ENCODE measurements around the gene ARL16.

ARL16 gene, protein sequence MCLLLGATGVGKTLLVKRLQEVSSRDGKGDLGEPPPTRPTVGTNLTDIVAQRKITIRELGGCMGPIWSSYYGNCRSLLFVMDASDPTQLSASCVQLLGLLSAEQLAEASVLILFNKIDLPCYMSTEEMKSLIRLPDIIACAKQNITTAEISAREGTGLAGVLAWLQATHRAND

GRCh38 chr17:81683584-81684441 lies at the start of gene ARL16, which contains the start of gene HGS:
Gene ARL16, minus strand, starts transcription at chr17:81683797. Its CDS starts 44 bp downstream, at chr17:81683753.
Gene HGS, plus strand, starts transcription at chr17:81684011. Its CDS starts 56 bp downstream, at chr17:81684067.
- peak within 1 kb of the TSS; percentile 97 for H3K4me3 ChIP-seq (ENCODE audit: low read depth, low read length)
- peak; percentile 97 for DNase-seq (ENCODE audit: low read depth)

DNA sequence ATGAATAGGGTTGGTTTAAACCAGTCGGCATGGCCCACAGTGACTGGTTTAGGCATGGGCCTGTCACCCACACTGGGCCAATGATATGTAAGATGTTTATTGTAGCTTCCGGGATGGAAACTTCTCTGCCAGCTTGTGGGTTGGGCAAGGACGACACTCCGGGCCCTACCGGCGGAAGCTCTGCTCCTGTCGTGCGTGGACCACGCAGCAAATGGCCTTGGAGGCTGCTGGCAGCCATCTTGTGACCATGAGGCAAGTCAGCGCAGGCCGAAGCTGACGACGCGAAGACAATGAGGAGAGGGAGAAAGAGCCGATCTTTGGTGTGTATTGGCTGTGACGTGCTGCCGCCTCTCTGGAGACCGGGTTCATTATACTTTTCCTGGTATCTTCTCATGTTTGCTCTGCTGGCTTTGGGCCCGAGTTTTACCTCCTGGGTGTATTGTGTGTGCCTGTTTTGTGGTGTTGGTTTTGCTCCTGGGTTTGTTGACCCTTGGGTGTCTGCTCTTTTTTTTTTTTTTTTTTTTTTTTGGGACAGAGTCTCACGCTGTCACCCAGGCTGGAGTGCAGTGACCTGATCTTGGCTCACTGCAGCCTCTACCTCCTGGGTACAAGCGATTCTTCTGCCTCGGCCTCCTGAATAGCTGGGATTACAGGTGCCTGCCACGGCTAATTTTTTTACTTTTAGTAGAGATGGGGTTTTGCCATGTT lies 43.9 kb upstream of the ARL16 start:
- DNase-seq (ENCODE audit: low read depth), result no peak

GRCh38 chr17:81726004-81726403 lies 42.4 kb upstream of the ARL16 start:
- DNase-seq (ENCODE audit: low read depth), result no peak
- no peak overlapping the region for H3K4me3 ChIP-seq (ENCODE audit: low read depth, low read length)

More for the DNA sequence above, 43.9 kb upstream of the ARL16 start:
- no peak overlapping the region for H3K4me3 ChIP-seq (ENCODE audit: low read depth, low read length)

- no peak for DNase-seq (ENCODE audit: low read depth)
- no peak overlapping the region for H3K4me3 ChIP-seq (ENCODE audit: low read depth, low read length)
These were observed 41.8 kb upstream of the ARL16 start for GRCh38 chr17:81725439-81725838.

DNA sequence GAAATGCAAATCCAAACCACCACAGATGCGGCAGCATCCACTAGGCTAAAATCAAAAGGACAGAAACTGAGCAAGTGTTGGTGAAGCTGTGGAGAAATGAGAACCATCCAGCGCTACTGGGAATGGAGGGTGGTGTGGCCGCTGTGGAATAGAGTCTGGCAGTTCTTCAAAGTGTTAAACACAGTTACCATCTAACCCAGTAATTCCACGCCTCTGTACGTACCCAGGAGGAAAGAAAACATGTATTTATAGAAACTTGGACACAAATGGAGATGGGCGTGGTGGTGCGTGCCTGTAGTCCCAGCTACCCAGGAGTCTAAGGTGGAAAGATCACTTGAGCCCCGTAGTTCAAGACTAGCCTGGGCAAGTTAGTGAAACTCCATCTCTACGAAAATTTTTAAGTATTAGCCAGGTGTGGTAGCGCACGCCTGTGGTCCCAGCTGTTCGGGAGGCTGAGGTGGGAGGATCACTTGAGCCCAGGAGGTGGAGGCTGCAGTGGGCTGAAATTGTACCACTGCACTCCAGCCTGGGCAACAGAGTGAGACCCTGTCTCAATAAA lies 40.1 kb upstream of the ARL16 start:
- no peak overlapping the region for H3K4me3 ChIP-seq (ENCODE audit: low read depth, low read length)
- no peak for DNase-seq (ENCODE audit: low read depth)

- no peak overlapping the region for H3K4me3 ChIP-seq (ENCODE audit: low read depth, low read length)
- DNase-seq (ENCODE audit: low read depth), result no peak
These were observed 38.9 kb upstream of the ARL16 start for GRCh38 chr17:81722184-81723120.

DNA sequence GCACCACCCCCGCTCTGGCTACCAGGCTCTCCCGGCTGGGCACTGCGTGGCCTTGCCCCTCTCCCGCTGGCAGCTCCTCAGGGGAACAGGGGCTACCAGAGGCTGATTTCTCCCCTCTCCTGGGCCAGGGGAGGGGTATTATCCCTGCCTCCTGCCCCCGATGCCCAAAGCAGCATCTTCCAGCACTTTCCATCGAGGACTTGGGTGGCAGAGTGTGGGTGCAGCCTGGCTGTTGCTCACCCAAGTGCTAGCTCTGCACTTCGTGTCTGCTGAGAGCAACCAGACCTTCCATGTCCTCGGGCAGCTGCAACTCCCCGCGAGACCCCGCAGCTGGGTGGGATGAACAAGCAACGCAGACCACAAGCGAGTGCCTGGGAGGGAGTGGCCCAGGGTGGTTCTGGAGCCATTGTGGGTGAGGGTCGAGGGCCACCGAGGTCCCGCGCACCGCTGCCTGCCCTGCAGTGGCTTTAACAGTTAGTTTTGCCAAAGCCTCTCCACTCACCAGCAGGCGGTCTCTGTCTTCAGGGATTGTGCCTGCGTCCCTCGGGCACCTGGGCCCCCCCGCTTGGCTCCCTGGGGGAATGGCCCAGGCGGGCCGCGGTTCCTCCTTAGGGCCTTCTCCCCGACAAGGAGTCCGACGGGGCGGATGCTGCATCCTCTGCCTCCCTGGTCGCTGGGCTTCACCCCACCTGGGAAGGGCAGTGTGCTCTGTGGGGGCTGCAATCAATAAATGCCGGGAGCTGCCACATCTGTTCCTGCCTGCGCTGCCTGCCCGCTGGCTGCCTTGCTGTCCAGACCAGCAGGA lies 36.9 kb upstream of the ARL16 start:
- no peak overlapping the region for H3K4me3 ChIP-seq (ENCODE audit: low read depth, low read length)

DNA sequence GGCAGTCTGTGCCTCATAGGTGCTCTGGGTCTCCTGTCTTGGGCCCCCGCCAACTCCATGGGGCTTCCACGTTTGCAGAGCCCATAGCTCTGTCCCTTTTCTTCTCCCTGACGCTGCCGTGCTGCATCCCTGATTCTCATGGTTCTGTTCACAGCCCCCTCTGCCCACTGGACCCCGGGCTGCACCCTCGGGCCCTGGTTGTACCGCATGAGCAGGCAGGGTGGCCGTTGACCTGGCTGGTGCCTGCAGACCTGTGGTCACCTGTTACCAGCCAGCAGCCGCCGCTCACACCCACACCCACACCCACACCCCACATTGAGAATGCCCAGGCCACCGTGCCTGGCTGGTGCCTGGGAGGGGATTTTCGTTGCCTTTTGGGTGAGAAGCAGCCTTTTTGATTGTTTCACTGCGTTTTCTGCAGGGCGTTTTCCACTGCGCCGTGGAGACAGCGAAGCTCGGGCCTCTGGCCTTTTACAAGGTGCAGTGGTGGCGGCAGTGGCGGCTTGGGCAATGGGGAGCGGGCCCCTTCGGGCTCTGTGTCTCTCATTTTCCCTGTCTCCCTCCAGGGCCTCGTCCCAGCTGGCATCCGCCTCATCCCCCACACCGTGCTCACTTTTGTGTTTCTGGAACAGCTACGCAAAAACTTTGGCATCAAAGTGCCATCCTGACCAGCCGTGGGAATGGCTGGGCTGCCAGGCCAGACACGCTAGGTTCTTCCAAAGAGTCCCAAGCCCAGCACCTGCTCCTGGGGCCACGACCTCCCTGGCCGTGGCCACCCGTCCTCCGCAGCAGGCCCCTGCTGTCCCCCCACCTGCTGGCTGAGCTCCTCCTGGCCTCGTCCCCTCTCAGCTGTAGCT lies 36.0 kb upstream of the ARL16 start:
- no peak overlapping the region for H3K4me3 ChIP-seq (ENCODE audit: low read depth, low read length)
- no peak for DNase-seq (ENCODE audit: low read depth)

More for the DNA sequence above, 36.9 kb upstream of the ARL16 start:
- no peak for DNase-seq (ENCODE audit: low read depth)

DNA sequence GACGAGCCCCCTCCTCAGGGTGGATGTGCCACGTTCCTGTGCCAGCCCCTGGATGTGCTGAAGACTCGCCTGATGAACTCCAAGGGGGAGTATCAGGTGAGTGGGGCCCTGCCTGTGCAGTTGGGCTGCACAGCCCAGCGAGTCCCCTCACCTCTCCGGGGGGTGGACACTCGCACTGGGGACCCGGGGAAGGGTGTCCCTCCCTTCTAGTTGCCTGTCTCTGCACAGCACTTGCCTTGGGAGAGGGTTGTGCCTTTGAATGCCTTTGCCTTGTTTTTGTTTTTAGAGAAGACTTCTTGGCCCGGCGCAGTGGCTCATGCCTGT lies 34.1 kb upstream of the ARL16 start:
- no peak for DNase-seq (ENCODE audit: low read depth)
- H3K4me3 ChIP-seq (ENCODE audit: low read depth, low read length), result no peak overlapping the region

DNA sequence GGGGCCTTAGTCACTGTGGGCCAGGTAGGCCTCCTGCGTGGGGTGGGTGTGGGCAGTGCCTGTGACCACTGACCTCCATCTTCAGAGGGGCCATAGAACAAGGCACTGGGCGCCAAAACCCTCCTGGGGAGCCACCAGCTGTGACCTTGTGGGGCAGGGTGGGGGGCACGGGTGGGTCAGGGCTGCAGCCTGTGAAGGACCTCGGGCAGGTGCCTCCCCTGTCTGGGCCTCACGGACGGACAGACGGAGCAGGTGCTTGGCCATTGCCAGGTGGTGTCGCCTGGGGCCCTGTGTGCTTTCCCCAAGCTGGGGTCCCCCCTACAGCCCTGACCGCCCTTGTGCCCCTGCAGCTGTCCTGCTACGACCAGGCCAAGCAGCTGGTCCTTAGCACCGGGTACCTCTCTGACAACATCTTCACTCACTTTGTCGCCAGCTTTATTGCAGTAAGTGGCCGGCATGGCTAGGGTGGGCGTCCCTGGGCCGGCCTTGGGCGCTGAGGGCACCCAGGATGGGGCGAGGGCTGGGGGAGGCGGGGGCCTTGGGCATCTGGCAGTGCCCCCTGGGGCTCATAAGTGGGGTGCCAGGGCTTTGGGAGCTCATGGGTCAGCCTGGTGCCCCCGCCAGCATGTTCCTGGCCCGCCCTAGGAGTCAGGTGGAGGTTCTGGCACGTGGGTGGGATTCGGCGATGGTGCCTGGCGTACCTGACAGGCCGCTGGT lies 33.6 kb upstream of the ARL16 start:
- DNase-seq (ENCODE audit: low read depth), result no peak
- H3K4me3 ChIP-seq (ENCODE audit: low read depth, low read length), result no peak overlapping the region

- no peak overlapping the region for H3K4me3 ChIP-seq (ENCODE audit: low read depth, low read length)
These were observed 33.0 kb upstream of the ARL16 start for GRCh38 chr17:81716674-81716996.

DNA sequence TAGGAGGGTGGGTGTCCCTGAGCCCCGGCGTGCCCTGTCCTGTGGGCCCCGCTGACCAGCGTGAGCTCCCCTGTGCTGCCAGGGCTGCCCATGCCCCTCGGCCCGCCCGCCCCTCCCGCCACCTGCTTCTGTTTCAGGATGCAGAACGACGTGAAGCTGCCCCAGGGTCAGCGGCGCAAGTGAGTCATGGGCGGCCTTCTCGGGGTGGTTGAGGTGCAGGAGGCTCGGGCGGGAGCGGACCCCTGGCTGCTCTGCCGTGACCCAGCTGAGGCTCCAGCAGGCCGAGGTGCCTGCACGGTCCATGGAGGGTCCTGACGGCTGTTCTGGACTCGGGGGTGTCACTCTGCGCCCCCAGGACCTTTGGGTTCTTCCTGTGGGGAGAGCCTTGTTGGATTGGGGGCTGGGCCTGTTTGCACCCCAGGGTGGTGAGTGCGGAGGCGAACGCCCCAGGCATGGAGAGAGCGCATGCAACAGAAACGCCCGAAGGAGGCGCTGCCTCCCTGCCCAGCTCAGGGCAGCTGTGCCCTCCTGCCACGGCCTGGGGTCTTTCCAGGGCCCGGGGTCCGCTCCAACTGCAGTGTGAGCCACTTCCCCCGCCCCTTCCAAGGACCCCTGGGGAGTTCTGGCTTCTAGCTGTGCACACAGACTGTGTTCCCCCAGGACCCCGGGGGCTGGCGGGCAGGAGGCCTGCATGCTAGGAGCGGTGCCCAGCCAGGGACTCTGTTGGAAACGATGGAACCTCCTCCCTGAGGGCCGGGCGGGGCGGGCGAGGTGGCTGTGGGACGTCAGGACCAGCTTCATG lies 32.5 kb upstream of the ARL16 start:
- no peak overlapping the region for H3K4me3 ChIP-seq (ENCODE audit: low read depth, low read length)
- no peak for DNase-seq (ENCODE audit: low read depth)

More at GRCh38 chr17:81716674-81716996, 33.0 kb upstream of the ARL16 start:
- no peak for DNase-seq (ENCODE audit: low read depth)

- DNase-seq (ENCODE audit: low read depth), result no peak
- H3K4me3 ChIP-seq (ENCODE audit: low read depth, low read length), result no peak overlapping the region
These were observed 31.7 kb upstream of the ARL16 start for GRCh38 chr17:81715107-81715871.

DNA sequence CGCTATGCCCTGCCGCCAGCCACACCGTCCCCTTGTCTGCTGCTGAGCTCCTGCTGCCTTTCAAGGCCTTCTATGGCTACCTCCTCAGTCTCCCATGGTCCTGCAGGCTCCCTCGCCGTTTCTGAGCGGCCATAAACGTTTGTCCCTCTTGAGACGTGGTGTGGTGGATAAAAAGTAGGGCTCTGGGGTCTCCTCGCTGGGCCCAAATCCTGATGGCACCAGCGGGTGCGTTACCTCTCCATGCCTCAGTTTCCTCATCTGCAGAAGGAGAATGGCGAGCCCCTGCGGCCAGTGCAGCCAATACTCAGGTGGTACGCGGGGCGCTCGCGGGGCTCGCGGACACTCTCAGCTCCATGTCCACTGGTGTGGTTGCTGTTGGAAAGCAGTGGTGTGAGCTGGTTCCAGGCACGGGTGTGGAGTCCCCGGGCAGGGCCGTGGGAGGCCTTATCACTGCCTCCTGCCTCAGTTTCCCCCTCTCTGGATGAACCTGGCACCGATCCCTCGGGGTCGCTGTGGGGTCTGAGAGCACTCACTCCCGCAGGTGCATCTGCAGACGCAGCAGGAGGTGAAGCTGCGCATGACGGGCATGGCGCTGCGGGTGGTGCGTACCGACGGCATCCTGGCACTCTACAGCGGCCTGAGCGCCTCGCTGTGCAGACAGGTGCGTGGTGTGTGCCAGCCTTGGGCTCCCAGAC lies 31.0 kb upstream of the ARL16 start:
- H3K4me3 ChIP-seq (ENCODE audit: low read depth, low read length), result no peak overlapping the region
- DNase-seq (ENCODE audit: low read depth), result no peak

Measured in skeletal muscle cell (primary cell).